GM12865 (cell line): ENCODE measurements around the gene TMEM247.
A peak's percentile ranks its signal among the peaks of the same experiment; 100 is the strongest.

Source experiments
- DNase-seq: peaks from one replicate; pipeline ENCODE4 v3.0.0; 2010; ENCODE audit warnings: low read depth
- H3K4me3 ChIP-seq: 2 replicates; pipeline ENCODE4 v1.5.1; 2011; ENCODE audit warnings: mild to moderate bottlenecking, low read depth, low read length, control low read depth
- CTCF ChIP-seq: IDR thresholded peaks from 2 replicates; pipeline ENCODE4 v1.5.1; 2011; ENCODE audit warnings: low read length, control low read depth, low read depth, inconsistent platforms; ENCODE audit not compliant: insufficient read depth; ENCODE audit errors: missing control alignments

Gene TMEM247

GRCh38 chr2:46451131-46451711 is 28.1 kb upstream of the TMEM247 start:
- TF ChIP-seq CTCF: no peak
- H3K4me3 ChIP-seq: no peak overlapping the region
- no peak for DNase-seq

GRCh38 chr2:46456789-46457188 is 22.6 kb upstream of the TMEM247 start:
- no peak for DNase-seq
- no peak overlapping the region for H3K4me3 ChIP-seq
- TF ChIP-seq CTCF: no peak

GRCh38 chr2:46458763-46459500 is 20.4 kb upstream of the TMEM247 start:
- no peak for TF ChIP-seq CTCF
- no peak overlapping the region for H3K4me3 ChIP-seq
- no peak for DNase-seq

- DNase-seq: no peak
- H3K4me3 ChIP-seq: no peak overlapping the region
- TF ChIP-seq CTCF: no peak
These were observed 19.7 kb upstream of the TMEM247 start for GRCh38 chr2:46459694-46460093.

GRCh38 chr2:46460241-46460921 is 19.0 kb upstream of the TMEM247 start:
- DNase-seq: no peak
- H3K4me3 ChIP-seq: no peak overlapping the region
- no peak for TF ChIP-seq CTCF

GRCh38 chr2:46461011-46461674 is 18.2 kb upstream of the TMEM247 start:
- H3K4me3 ChIP-seq: no peak overlapping the region
- TF ChIP-seq CTCF: peak; percentile 96
- DNase-seq: peak; percentile 81
